ENCODE measurements around the gene NFE2L3.

- TF ChIP-seq POU6F1 (CRISPR knock-in tag; IDR thresholded peaks at IDR 0.05; ENCODE audit: borderline replicate concordance, low read depth) (no peak), ARNTL (CRISPR knock-in tag; IDR thresholded peaks at IDR 0.05; ENCODE audit: borderline replicate concordance, low read depth) (no peak), RARB (CRISPR knock-in tag; IDR thresholded peaks at IDR 0.05) (no peak), CREB5 (CRISPR knock-in tag; IDR thresholded peaks at IDR 0.05; ENCODE audit: low read depth) (no peak), ZFP30 (CRISPR knock-in tag; IDR thresholded peaks at IDR 0.05) (no peak), PPARA (CRISPR knock-in tag; IDR thresholded peaks at IDR 0.05; ENCODE audit: borderline replicate concordance) (no peak)
Measured at GRCh38 chr7:26151096-26151495, 902 bp upstream of the NFE2L3 start.

All from SK-N-SH treated with all-trans-retinoic acid at 6 μM for 48 hours (cell line).